Left lung (tissue), 14 donors: Measurements from ENCODE around the gene RBFOX1. TPM values are rescaled to one million over a fixed set of nuclear protein-coding genes. Genes with fewer than 3 reads are reported as not detected.

Experiments used
- ATAC-seq: fragments of 200-7000 bp; cut with Tn5 transposase; one replicate; pipeline ENCODE4 v1.9.1; 2020; ENCODE audit warnings: moderate library complexity
- DNase-seq, 4 donors: peaks; one replicate each; pipeline ENCODE4 v3.0.0-alpha.2; 2013 to 2020
- H3K27ac ChIP-seq, 2 donors: fragments of 200-600 bp; sonication (generic) in 1 of 2; one replicate each; pipeline versions ENCODE4 v1.5.0 to v1.8.0; 2020 to 2021
- H3K27me3 ChIP-seq, 2 donors: fragments of 200-600 bp; sonication (generic) in 1 of 2; one replicate each; pipeline versions ENCODE4 v1.5.0 to v1.8.0; 2020 to 2021
- H3K36me3 ChIP-seq, 2 donors: fragments of 200-600 bp; sonication (generic) in 1 of 2; one replicate each; pipeline versions ENCODE4 v1.5.0 to v1.8.0; 2020 to 2021
- H3K4me1 ChIP-seq, 2 donors: fragments of 200-600 bp; one replicate each; pipeline ENCODE4 v1.8.0; 2021
- H3K4me3 ChIP-seq, 2 donors: fragments of 200-600 bp; sonication (generic) in 1 of 2; one replicate each; pipeline versions ENCODE4 v1.5.0 to v1.8.0; 2020 to 2021; ENCODE audit warnings: mild to moderate bottlenecking in 1 of 2
- H3K9me3 ChIP-seq, 2 donors: fragments of 200-600 bp; sonication (generic) in 1 of 2; one replicate each; pipeline versions ENCODE4 v1.5.0 to v1.8.0; 2020 to 2021
- CTCF ChIP-seq, 2 donors: fragments of 200-600 bp; sonication (generic) in 1 of 2; IDR thresholded peaks; one replicate each; pipeline versions ENCODE4 v1.5.0 to v1.8.0; 2021; ENCODE audit warnings: antibody characterized with exemption in 2 of 2
- intact Hi-C, 2 donors: fragments of 100-400 bp; cut with DNase I; formaldehyde crosslinking; loops; one replicate each; pipeline versions ENCODE4 v1.11.2 to v1.14.2; 2022
- long read RNA-seq, 12 donors: library from polyadenylated mRNA in 2 of 12; unstranded in 2 of 12; transcript quantifications; one replicate each; pipeline ENCODE4 v2.0.0 and lab custom pipeline, GENCODE V29; 2019 to 2026
- polyA plus RNA-seq, 6 donors: library from polyadenylated mRNA; unstranded; fragments of 120-200 nt; gene quantifications; one replicate each; pipeline ENCODE4 v1.2.1, GENCODE V29; 2013; ENCODE audit not compliant: insufficient read length in 6 of 6
- total RNA-seq, 2 donors: library from RNA; stranded (reverse); fragmentation: NEBNext Ultra II Directional; extraction: Animal tissue kit (Norgen Biotek cat#: 25700); gene quantifications; one replicate each; pipeline ENCODE4 v1.2.1, GENCODE V29; 2021
- donor health status: DM: no; HTN: yes; CAD: no.
- donor health status: DM: no; HTN: no; CAD: no.

Gene RBFOX1
- total RNA-seq, result not detected
- polyA plus RNA-seq, result 1 to 10 TPM in 3 of 6 donors, under 1 TPM in 3; 0.41 to 1.7 (median 0.91) TPM
- long read RNA-seq, donor 1, result 0 reads
- long read RNA-seq, donor 2, result 0 reads
- long read RNA-seq, donor 3, result 0 reads
- long read RNA-seq, donor 4, result 0 reads
- long read RNA-seq, donor 5, result 0 reads
- long read RNA-seq, donor 6, result 0 reads
- long read RNA-seq, donor 7, result 0 reads
- long read RNA-seq, donor 8, result 0 reads
- long read RNA-seq, donor 9, result 0 reads
- long read RNA-seq, donor 10, result 0 reads
- long read RNA-seq, donor 11, result 0 reads
- long read RNA-seq, donor 12, result 0 reads

- no peak for ATAC-seq
- no peak within 1 kb of the TSS for H3K27ac ChIP-seq
Observed at GRCh38 chr16:7332611-7333010, at the start of gene RBFOX1. RBFOX1 (plus strand) TSS chr16:7332845.

GRCh38 chr16:7284780-7285179, 47.9 kb upstream of the RBFOX1 start:
- DNase-seq, result no peak
- no peak for ATAC-seq
- no peak overlapping the region for H3K27ac ChIP-seq
- H3K4me3 ChIP-seq, result no peak overlapping the region
- TF ChIP-seq CTCF (IDR thresholded peaks at IDR 0.05), result no peak
- intact Hi-C loops, result no loop called here
- H3K9me3 ChIP-seq, result peaks cover 0 to 16% of the 10 kb centered on the region in 2 donors
- no peaks in the 10 kb centered on the region for H3K36me3 ChIP-seq
- no peaks in the 10 kb centered on the region for H3K27me3 ChIP-seq
- no peaks in the 10 kb centered on the region for H3K4me1 ChIP-seq

More at GRCh38 chr16:7332611-7333010, at the start of gene RBFOX1:
- DNase-seq, result no peak
- no peaks in the 10 kb centered on the region for H3K36me3 ChIP-seq
- TF ChIP-seq CTCF (IDR thresholded peaks at IDR 0.05), result no peak
- no peaks in the 10 kb centered on the region for H3K9me3 ChIP-seq
- no peaks in the 10 kb centered on the region for H3K27me3 ChIP-seq
- intact Hi-C loops, result no loop called here
- no peaks in the 10 kb centered on the region for H3K4me1 ChIP-seq
- no peak within 1 kb of the TSS for H3K4me3 ChIP-seq

DNA sequence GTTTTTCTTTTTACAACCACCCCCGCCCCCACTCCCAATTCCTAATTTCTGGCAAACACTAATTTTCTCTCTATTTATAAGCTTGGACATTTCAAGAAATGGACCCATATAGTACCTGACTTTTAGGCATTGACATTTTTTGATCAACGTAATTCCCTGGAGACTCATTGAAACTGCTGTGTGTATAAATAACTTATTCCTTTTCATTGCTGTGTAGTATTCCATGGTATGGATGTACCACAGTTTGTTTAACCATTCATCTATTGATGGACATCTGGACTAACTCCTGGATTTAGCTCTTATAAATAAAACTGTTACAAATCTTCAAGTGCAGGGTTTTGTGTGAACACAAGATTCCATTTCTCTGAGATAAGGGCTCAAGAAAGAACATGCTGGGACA, 47.1 kb upstream of the RBFOX1 start:
- ATAC-seq (no peak), DNase-seq (no peak)
- H3K4me3 ChIP-seq, result no peak overlapping the region
- no peaks in the 10 kb centered on the region for H3K27me3 ChIP-seq
- H3K9me3 ChIP-seq, result peaks cover 0 to 16% of the 10 kb centered on the region in 2 donors
- no peaks in the 10 kb centered on the region for H3K4me1 ChIP-seq
- TF ChIP-seq CTCF (IDR thresholded peaks at IDR 0.05), result no peak
- H3K27ac ChIP-seq, result no peak overlapping the region
- intact Hi-C loops, result no loop called here
- no peaks in the 10 kb centered on the region for H3K36me3 ChIP-seq

DNA sequence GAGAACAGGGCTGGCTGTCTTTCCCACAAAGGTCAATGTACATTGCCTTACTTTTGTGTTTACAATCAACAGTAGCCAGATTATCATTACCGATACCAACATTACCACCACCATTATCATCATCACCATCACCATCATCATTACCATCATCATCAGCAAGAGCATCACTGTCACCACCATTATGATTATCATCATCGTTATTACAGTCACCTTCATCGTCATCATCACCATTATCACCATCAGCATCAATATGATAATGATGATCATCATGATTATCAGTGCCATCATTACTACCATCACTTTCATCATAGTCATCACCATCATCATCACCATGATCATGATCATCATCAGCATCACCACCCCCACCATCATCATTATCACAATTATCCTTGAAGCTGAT, 43.3 kb upstream of the RBFOX1 start:
- Histone ChIP-seq H3K27ac (no peak overlapping the region), H3K9me3 (peaks cover 0 to 16% of the 10 kb centered on the region in 2 donors), H3K4me3 (no peak overlapping the region), H3K27me3 (no peaks in the 10 kb centered on the region), H3K36me3 (no peaks in the 10 kb centered on the region), H3K4me1 (no peaks in the 10 kb centered on the region)
- intact Hi-C loops, result no loop called here
- TF ChIP-seq CTCF (IDR thresholded peaks at IDR 0.05), result no peak
- no peak for ATAC-seq
- DNase-seq, result no peak

DNA sequence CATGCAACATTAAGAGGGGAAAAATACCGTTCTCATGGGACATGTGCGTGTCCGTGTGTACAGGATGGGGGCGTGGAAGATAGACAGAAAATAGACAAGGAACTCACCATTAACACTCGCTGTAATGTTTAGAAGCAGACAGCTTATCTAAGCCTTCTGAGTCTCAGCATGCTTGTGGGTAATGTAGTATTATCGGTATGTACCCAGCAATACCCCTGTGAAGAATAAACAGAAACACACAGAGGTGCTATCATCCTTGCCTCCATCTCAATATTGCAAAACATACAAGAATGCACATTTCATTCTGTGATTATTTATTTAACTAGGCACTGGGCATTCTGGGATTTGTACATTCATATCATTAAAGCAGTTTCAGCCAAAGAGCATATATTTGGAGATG, 42.0 kb upstream of the RBFOX1 start:
- no peak for TF ChIP-seq CTCF (IDR thresholded peaks at IDR 0.05)
- DNase-seq (no peak), ATAC-seq (no peak)
- intact Hi-C loops, result no loop called here
- Histone ChIP-seq H3K27me3 (no peaks in the 10 kb centered on the region), H3K36me3 (no peaks in the 10 kb centered on the region), H3K4me1 (no peaks in the 10 kb centered on the region), H3K27ac (no peak overlapping the region), H3K9me3 (peaks cover 0 to 12% of the 10 kb centered on the region in 2 donors), H3K4me3 (no peak overlapping the region)
